SK-N-MC (cell line): ENCODE data around the gene BMF.
"Not testable (repeated sequence)": the region's sequence is repeated elsewhere in the genome, so short reads cannot be mapped to it uniquely, and the experiment has no call there.

ENCODE experiments used
- EZH2 ChIP-seq: fragments of 200-600 bp; sonication (generic); IDR thresholded peaks from one replicate; pipeline ENCODE4 v1.6.1; 2017; ENCODE audit warnings: antibody characterized with exemption
- FOXP2 ChIP-seq: optimal IDR thresholded peaks from 2 replicates; pipeline ENCODE3; 2011; ENCODE audit warnings: mild to moderate bottlenecking, moderate library complexity; ENCODE audit not compliant: insufficient read depth; ENCODE audit errors: extremely low read length, control extremely low read depth
- POLR2AphosphoS5 ChIP-seq: IDR thresholded peaks from 2 replicates; pipeline ENCODE4 v1.6.1; 2012; ENCODE audit warnings: mild to moderate bottlenecking, low read depth, low read length, borderline replicate concordance

- not testable (repeated sequence) for TF ChIP-seq EZH2, POLR2AphosphoS5, FOXP2
These were observed 29.5 kb upstream of the BMF start for GRCh38 chr15:40138201-40138570.
